COR-L47 (cell line): ENCODE measurements around the gene GPRC6A.
"Not testable (repeated sequence)": the region's sequence is repeated elsewhere in the genome, so short reads cannot be mapped to it uniquely, and the experiment has no call there.

Experiments
- DNase-seq: peaks from one replicate; lab custom pipeline; 2025; lab: John Stamatoyannopoulos, UW

GPRC6A gene

GRCh38 chr6:116828983-116829382, at the start of gene GPRC6A:
Gene GPRC6A, minus strand, starts transcription at chr6:116829083. Its CDS starts 70 bp downstream, at chr6:116829013.
- DNase-seq: no peak

DNA sequence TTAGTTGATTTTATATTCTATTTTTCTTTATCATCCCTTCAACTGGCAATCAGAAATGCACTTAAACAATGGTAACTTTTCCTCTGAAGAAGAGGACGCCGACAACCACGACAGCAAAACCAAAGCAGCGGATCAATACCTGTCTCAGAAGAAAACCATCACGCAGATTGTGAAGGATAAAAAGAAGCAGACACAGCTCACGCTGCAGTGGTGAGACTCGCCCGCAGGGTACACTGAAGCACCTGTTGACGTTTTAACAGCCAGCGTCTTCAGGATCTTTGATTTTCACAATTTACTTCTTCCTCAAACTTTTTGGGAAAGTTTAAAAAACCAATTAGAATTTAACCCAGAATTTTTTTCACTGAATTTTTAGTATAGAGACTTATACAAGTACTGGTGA, 48.9 kb upstream of the GPRC6A start:
- DNase-seq: no peak

GRCh38 chr6:116876635-116877611, 48.0 kb upstream of the GPRC6A start, which contains the start of gene RFX6:
Gene RFX6, plus strand, starts transcription at chr6:116877242. Its CDS starts 34 bp downstream, at chr6:116877276.
- no peak for DNase-seq

DNA sequence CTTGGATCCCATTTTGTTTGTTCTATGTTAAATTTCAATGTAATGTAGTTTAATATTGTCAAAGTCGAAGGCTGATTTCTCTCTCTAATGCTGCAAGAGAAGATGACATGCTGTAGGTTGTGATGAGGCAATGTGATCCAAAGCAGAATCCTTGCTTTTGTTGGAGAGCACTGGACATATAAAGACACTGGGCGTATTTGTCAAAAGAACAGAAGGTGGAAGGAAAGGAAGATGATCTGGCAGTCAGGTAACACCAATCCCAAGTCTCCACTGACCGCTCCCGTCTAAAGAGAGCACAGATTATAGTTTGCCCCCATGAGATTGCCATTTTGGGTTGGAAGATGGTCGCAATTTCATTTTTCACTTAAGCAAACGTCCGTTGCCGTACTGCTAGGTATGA, 47.2 kb upstream of the GPRC6A start:
- no peak for DNase-seq

GRCh38 chr6:116872771-116873170, 43.9 kb upstream of the GPRC6A start:
- no peak for DNase-seq

GRCh38 chr6:116866281-116866871, 37.5 kb upstream of the GPRC6A start:
- no peak for DNase-seq

- no peak for DNase-seq
These were observed 30.4 kb upstream of the GPRC6A start for GRCh38 chr6:116859264-116859663.

GRCh38 chr6:116858060-116858459, 29.2 kb upstream of the GPRC6A start:
- no peak for DNase-seq

DNA sequence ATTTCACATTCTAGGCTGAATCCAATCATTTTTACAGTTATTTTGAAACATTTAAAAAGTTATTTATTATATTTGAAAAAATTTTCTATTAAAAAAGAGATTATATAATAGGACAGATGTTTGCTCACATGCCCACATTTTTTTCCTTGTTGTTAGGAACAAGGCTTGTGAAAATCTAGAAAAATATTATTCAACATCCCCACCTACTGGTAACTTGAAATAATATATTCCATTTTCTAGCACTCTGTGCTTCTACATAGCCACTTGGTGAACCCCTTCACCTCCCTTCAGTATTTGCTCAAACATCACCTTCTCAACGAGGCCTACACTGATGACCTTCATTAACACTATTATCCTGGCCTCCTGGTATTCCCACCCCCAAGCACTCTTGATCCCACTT, 18.3 kb upstream of the GPRC6A start:
- no peak for DNase-seq

DNA sequence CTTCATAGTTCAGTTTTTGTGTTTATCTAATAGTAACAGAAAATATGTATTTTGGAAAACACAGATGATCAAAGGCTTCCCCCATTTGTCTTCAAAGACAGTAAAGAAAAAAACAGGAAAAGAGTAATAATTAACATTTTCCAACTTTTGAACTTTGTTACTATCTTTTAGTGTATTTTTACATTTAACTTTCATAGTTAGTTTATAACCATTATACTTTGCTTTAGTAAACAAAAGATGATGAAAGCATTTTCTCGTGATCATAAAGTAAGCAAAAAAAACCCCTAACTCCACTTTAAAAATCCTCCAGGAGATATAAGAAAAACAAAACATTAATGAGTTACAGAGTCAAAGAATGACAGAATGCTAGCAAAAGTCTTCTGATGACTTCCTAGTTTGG, 13.6 kb upstream of the GPRC6A start:
- DNase-seq: no peak

DNA sequence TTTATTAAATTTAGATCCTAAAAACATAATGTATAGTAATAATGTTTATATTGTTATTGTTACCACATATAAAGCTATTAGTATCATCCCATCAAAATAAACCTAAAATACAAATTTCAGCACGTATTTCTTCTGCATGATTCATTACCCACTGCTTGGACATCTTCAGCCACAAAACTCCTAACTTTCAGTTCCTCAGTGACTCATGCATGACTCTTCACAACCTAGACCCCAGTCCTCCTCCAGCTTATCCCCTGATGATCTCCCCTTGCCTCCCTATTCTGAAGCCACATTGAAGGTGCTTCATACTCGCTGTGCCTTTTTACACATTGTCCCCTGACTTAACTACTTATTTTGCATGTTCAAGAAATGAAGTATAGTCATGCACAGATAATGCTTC, 11.2 kb upstream of the GPRC6A start:
- no peak for DNase-seq

- DNase-seq: peak; percentile 6
These were observed 7.9 kb upstream of the GPRC6A start for GRCh38 chr6:116836606-116837342.

DNA sequence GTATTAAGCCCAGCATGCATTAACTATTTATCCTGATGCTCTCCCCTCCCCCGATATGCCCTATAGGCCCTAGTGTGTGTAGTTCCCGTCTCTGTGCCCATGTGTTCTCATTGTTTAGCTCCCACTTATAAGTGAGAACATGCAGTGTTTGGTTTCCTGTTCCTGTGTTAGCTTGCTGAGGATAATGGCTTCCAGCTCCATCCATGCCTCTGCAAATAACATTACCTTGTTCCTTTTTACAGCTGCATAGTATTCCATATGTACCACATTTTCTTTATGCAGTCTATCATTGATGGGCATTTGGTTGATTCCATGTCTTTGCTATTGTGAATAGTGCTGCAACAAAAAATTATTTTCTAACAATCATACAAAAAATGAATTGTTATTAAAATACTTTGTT, 5.6 kb upstream of the GPRC6A start:
- DNase-seq: not testable (repeated sequence)

DNA sequence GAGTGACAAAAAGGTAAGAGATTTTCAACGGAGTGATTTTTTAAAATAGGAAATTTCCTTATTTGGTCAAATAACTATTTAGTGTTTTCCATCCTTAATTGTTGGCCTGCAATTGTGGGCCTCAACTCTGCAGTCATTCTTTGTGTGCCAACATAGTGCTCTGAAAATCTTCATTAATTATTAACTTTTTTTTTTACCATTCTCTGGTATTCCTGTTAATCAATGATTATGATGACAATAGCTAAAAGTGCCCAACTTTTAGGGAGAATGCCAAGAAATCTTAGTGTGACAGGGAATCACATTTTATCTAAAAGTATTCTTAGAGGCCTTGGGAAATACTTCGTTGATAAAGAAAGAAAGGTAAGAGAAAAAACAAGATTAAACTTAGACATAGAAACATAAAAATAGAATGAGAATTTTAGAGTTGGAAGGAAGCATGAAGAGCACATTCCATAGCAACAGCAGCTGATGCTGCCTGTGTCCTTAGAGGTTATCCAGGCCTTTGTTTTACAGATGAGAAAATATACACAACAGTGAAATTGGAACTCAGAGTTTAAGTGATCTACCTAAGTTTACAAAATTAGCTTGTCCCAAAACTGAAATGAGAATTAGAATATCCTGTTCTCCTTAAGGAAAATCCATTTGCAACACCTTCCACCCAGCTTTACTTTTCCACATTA, 1.2 kb downstream of the GPRC6A start:
- no peak for DNase-seq

DNA sequence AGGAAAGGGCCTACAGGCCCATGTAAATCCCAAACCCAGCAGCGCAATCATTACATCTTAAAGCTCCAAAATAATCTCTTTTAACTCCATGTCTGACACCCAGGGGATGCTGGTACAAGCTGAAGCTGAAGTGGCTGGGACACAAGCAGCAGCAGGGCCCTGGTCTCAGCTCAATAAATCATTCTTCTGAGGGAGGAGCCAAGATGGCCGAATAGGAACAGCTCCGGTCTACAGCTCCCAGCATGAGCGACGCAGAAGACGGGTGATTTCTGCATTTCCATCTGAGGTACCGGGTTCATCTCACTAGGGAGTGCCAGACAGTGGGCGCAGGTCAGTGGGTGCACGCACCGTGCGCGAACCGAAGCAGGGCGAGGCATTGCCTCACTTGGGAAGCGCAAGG, 12.5 kb downstream of the GPRC6A start:
- not testable (repeated sequence) for DNase-seq

- no peak for DNase-seq
These were observed 16.7 kb downstream of the GPRC6A start for GRCh38 chr6:116812051-116812650.

DNA sequence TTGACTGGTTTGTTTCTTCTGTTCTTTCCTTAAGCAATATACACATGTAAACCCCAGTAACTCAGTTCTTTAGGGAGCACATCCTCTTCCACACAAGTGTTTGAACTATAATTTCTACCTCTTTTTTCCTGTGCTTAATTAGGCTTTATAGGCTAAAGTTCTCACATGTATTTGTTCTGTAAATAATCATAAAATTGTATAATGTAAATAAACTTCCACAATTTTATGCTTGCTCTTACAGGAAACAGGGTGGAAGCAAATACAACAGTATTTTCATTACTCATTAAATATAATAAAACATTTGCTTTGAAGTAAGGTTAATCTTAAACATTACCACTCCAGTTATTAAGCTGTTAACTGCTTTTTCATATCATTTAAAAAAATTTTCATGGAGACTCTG, 26.9 kb downstream of the GPRC6A start:
- DNase-seq: no peak

DNA sequence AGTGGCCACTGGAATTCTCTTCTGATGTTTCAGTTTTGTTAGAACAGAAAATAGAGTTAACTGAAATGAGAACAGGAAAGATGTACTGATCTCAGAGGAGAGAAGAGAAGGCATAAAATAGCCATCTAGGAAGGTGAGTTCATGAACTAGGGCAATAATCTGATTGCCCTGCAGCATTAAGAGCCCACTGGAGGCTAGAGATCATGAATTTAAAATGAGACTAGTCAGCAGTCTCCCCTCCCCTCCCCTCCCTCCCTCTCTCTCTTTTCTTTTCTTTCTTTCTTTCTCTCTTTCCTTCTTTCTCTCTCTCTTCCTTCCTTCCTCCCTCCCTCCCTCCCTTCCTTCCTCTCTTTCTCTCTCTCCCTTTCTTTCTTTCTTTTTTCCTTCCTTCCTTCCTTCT, 28.9 kb downstream of the GPRC6A start:
- DNase-seq: no peak

DNA sequence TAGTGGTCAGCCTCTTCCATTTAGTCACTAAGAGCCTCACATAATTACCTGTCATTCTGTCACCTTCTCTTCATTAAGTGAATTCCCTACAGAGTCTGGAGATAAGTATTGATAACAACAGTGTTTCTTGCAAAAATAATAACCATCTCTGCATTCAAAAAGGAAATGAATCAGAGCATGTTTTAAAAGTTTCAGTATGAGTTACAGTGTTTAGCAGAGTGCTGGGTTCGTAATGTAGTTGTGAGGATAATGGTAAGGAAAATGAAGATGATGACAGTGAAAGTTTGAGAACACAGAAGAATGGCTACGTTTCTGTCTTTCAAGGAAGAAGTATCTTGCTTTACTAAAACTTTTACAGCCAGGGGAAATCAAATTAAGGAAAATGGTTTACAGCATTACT, 31.3 kb downstream of the GPRC6A start:
- no peak for DNase-seq

DNA sequence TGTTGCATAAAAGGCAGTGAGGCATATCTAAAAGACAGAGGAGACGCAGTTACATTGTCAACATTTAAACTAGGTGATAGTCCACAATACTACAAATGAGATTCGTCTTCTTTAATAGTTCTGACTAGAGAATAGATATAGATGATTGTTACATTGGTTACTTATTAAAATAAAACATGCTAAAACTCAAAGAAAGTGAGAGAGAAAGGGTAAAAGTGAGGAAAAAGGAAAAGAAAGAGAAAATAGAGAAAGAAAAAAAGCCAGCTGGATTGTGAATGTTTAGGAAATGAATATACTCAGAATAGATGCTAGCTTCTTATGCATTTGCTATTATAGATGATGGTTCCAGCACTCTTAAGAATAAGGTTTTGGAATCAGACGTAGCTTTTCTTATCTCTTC, 35.7 kb downstream of the GPRC6A start:
- no peak for DNase-seq

DNA sequence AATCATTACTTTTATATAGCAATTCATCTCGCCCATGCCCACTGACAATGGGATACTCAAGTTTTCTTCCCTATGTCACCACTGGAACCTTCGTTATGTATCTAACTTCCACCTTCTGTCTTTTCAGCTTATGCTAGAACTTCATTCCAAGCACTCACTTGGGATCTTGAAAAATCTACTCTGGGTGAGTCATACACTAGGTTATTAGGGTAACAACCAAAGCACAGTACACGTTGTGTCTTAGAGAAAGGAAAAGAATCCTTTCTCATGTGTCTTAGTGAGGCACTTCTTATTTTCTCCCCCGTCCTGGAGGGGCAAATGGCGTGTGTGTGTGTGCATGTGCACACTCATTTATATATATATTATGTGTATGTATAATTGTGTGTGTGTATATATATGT, 45.0 kb downstream of the GPRC6A start:
- DNase-seq: no peak
